ENCODE measurements around the gene COMMD3. TPM values are rescaled to one million over a fixed set of nuclear protein-coding genes. Genes with fewer than 3 reads are reported as not detected.
A peak's percentile ranks its signal among the peaks of the same experiment; 100 is the strongest.

Gene COMMD3
- total and polyA plus RNA-seq, 9 of the 15 experiments (the other 6 are each of a cell fraction or from before 2014, with no cell fraction given), result 50.7 to 217 (median 80.1) TPM

- in situ Hi-C loops (cut with MboI), result no loop called here
- peak; percentile 34; the same call in 1 of the 2 replicates for TF ChIP-seq SMARCA4 (IDR thresholded peaks at IDR 0.05)
- TF ChIP-seq ESRRA (IDR thresholded peaks at IDR 0.05; ENCODE audit: borderline replicate concordance, low read depth), result peak; percentile 13; the same call in 1 of the 2 replicates
- TF ChIP-seq PTBP1 (IDR thresholded peaks at IDR 0.05; ENCODE audit: low read depth, low read length), result no peak
- peak; percentile 38; the same call in 1 of the 2 replicates for TF ChIP-seq SMARCE1 (IDR thresholded peaks at IDR 0.05)
- peak in 1 of 2 experiments; percentile 29; a peak in 1 of 4 replicates for TF ChIP-seq MAZ (CRISPR knock-in tag; conservative IDR thresholded peaks at IDR 0.05 in 1 of 2, IDR thresholded peaks at IDR 0.05 in 1 of 2)
- TF ChIP-seq ZNF384 (IDR thresholded peaks at IDR 0.05; ENCODE audit: low read depth, low read length), result 0 out of 2 replicates have a peak, but pooled peaks have one; percentile 42
- TF ChIP-seq GABPB1 (CRISPR knock-in tag; IDR thresholded peaks at IDR 0.05), result no peak
- TF ChIP-seq, protein P1, sequence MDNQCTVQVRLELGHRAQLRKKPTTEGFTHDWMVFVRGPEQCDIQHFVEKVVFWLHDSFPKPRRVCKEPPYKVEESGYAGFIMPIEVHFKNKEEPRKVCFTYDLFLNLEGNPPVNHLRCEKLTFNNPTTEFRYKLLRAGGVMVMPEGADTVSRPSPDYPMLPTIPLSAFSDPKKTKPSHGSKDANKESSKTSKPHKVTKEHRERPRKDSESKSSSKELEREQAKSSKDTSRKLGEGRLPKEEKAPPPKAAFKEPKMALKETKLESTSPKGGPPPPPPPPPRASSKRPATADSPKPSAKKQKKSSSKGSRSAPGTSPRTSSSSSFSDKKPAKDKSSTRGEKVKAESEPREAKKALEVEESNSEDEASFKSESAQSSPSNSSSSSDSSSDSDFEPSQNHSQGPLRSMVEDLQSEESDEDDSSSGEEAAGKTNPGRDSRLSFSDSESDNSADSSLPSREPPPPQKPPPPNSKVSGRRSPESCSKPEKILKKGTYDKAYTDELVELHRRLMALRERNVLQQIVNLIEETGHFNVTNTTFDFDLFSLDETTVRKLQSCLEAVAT (IDR thresholded peaks at IDR 0.05), result 0 out of 4 replicates have a peak, but pooled peaks of 1 of the 2 experiments have one; percentile 41
- TF ChIP-seq, protein P2, sequence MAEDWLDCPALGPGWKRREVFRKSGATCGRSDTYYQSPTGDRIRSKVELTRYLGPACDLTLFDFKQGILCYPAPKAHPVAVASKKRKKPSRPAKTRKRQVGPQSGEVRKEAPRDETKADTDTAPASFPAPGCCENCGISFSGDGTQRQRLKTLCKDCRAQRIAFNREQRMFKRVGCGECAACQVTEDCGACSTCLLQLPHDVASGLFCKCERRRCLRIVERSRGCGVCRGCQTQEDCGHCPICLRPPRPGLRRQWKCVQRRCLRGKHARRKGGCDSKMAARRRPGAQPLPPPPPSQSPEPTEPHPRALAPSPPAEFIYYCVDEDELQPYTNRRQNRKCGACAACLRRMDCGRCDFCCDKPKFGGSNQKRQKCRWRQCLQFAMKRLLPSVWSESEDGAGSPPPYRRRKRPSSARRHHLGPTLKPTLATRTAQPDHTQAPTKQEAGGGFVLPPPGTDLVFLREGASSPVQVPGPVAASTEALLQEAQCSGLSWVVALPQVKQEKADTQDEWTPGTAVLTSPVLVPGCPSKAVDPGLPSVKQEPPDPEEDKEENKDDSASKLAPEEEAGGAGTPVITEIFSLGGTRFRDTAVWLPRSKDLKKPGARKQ (CRISPR knock-in tag; IDR thresholded peaks at IDR 0.05), result no peak
- H4K20me1 ChIP-seq (replicated peaks; ENCODE audit: control insufficient read depth, insufficient read depth, low read length), result no peaks in the 10 kb centered on the region
- H3K36me3 ChIP-seq (ENCODE audit: control insufficient read depth, insufficient read depth, low read length), result no peaks in the 10 kb centered on the region
- peak overlapping the region; percentile 45 for H2AFZ ChIP-seq (ENCODE audit: low read depth, low read length)
- CTCF ChIA-PET (ENCODE audit: low intra/inter-chr PET ratio), result no interaction called here
- ATAC-seq (peak; percentile 39; the same call in 1 of the 3 replicates), DNase-seq (ENCODE audit: extremely low read depth in 1 of 4, low spot score in 3 of 4) (no peak), FAIRE-seq (no peak)
- intact Hi-C loops (cut with micrococcal nuclease), result no loop called here
- H3K9ac ChIP-seq (ENCODE audit: insufficient read depth in 1 of 2, low read depth in 2 of 2, low read length in 2 of 2), result no peak overlapping the region
- no peak overlapping the region for H3K27ac ChIP-seq (ENCODE audit: extremely low read depth, low read depth, low read length)
- H3K4me1 ChIP-seq (replicated peaks in 1 of 2; ENCODE audit: control insufficient read depth in 2 of 2, insufficient read depth in 2 of 2, low read length in 2 of 2), result peaks cover 0 to 19% of the 10 kb centered on the region in 2 experiments; a peak in 3 of 5 replicates
- no peak overlapping the region for H3K4me3 ChIP-seq
- BruUV-seq (replicated peaks), result no TSS peak
- POLR2A ChIA-PET, result interaction anchor here (0.6 to 1.2 kb wide), 4 partner anchors 10 to 229 kb away, joined by 3 to 5 read pairs (median 3); no protein-coding TSS in a partner anchor
- H3K9me1 ChIP-seq (ENCODE audit: control insufficient read depth, insufficient read depth, low read length), result no peaks in the 10 kb centered on the region
- H3K27me3 ChIP-seq (ENCODE audit: control insufficient read depth in 2 of 2, insufficient read depth in 2 of 2, low read length in 2 of 2), result no peaks in the 10 kb centered on the region
- no peaks in the 10 kb centered on the region for H3K79me2 ChIP-seq (ENCODE audit: control insufficient read depth, insufficient read depth, low read length)
- WGBS (ENCODE audit: insufficient coverage, low coverage, missing lambda C conversion rate), result 9% methylated on average over 2 of the region's 2 CpGs
- no peak overlapping the region for H3K4me2 ChIP-seq (ENCODE audit: insufficient read depth, low read length)
- no peaks in the 10 kb centered on the region for H3K9me3 ChIP-seq (replicated peaks; ENCODE audit: control insufficient read depth, insufficient read depth, low read depth, low read length)
These were observed 50.6 kb downstream of the COMMD3 start for GRCh38 chr10:22366771-22367170.

All from K562 (cell line).